HepG2 (cell line): ENCODE measurements around the gene BEST2. TPM values are rescaled to one million over a fixed set of nuclear protein-coding genes. Genes with fewer than 3 reads are reported as not detected.

Experiments used
- ATAC-seq: fragments of 200-7000 bp; cut with Tn5 transposase; 3 replicates; pipeline ENCODE4 v1.9.1; 2020; ENCODE audit warnings: mild to moderate bottlenecking, moderate library complexity
- BruUV-seq: library from RNA; stranded (reverse); fragments of 400-500 nt; replicated peaks from 2 replicates; lab custom pipeline; 2021; lab: Mats Ljungman, UMichigan
- CTCF ChIA-PET: fragments of 300-600 bp; formaldehyde crosslinking; extraction: SDS; loops from one replicate; lab custom pipeline; 2021; ENCODE audit warnings: low total read pairs, inconsistent platforms, low intra/inter-chr PET ratio; lab: Yijun Ruan, JAX
- POLR2A ChIA-PET: fragments of 350-600 bp; sonication (Branson Sonifier 250); formaldehyde crosslinking; loops from one replicate; lab custom pipeline; 2020; ENCODE audit warnings: antibody characterized with exemption, inconsistent platforms; lab: Yijun Ruan, JAX
- DNase-seq: peaks from one replicate; pipeline ENCODE4 v3.0.0-alpha.2; 2015; ENCODE audit warnings: low spot score
- FAIRE-seq: peaks from 3 replicates; lab custom pipeline; 2011; peaks lifted over from hg19 to GRCh38; lab: Jason Lieb, UNC
- H2AFZ ChIP-seq: one replicate; pipeline ENCODE4 v1.6.1; 2011; ENCODE audit warnings: low read length, inconsistent platforms
- H3K27ac ChIP-seq: fragments of 300-600 bp; 3 replicates; pipeline ENCODE4 v1.8.0; 2011; ENCODE audit warnings: mixed run types, mild to moderate bottlenecking, mixed read lengths, low read length, inconsistent platforms; ENCODE audit not compliant: insufficient read depth; ENCODE audit errors: extremely low read length
- H3K27me3 ChIP-seq, 2 experiments: fragments of 200-600 bp in 1 of 2; 2 replicates in 1 of 2; 3 replicates in 1 of 2; pipeline versions ENCODE4 v1.6.0 to v1.8.0; 2011; ENCODE audit warnings: low read length in 2 of 2, mild to moderate bottlenecking in 2 of 2, moderate library complexity in 2 of 2, inconsistent platforms in 1 of 2; ENCODE audit not compliant: insufficient read depth in 2 of 2, control insufficient read depth in 1 of 2
- H3K36me3 ChIP-seq, 2 experiments: fragments of 200-600 bp in 1 of 2; replicated peaks in 1 of 2; 2 replicates in 1 of 2; 3 replicates in 1 of 2; pipeline versions ENCODE4 v1.5.1 to v1.8.0; 2011; ENCODE audit warnings: low read length in 2 of 2, inconsistent platforms in 1 of 2; ENCODE audit not compliant: insufficient read depth in 2 of 2, control insufficient read depth in 1 of 2
- H3K4me1 ChIP-seq: 2 replicates; pipeline ENCODE4 v1.5.1; 2012; ENCODE audit warnings: low read length, inconsistent platforms; ENCODE audit not compliant: insufficient read depth
- H3K4me2 ChIP-seq: 2 replicates; pipeline ENCODE4 v1.6.0; 2011; ENCODE audit warnings: low read depth, low read length, inconsistent platforms
- H3K4me3 ChIP-seq, 3 experiments: fragments of 200-600 bp in 1 of 3; sonication (generic), shearing (Covaris generic) in 1 of 3; replicated peaks in 1 of 3; 2 replicates each; pipeline ENCODE4 v1.5.1; 2011 to 2016; ENCODE audit warnings: low read length in 3 of 3, inconsistent platforms in 2 of 3, low read depth in 2 of 3, mild to moderate bottlenecking in 2 of 3, control low read depth in 1 of 3, mixed read lengths in 1 of 3; ENCODE audit not compliant: insufficient read depth in 1 of 3
- H3K79me2 ChIP-seq: one replicate; pipeline ENCODE4 v1.6.1; 2011; ENCODE audit warnings: low read length, inconsistent platforms; ENCODE audit not compliant: insufficient read depth
- H3K9ac ChIP-seq: 2 replicates; pipeline ENCODE4 v1.6.0; 2011; ENCODE audit warnings: mild to moderate bottlenecking, low read depth, low read length, inconsistent platforms; ENCODE audit not compliant: insufficient read depth
- H3K9me3 ChIP-seq: 2 replicates; pipeline ENCODE4 v1.5.1; 2012; ENCODE audit warnings: mild to moderate bottlenecking, low read length
- H4K20me1 ChIP-seq: 2 replicates; pipeline ENCODE4 v1.6.0; 2011; ENCODE audit warnings: inconsistent platforms, mild to moderate bottlenecking, low read length, moderate library complexity; ENCODE audit not compliant: insufficient read depth
- AHR ChIP-seq: IDR thresholded peaks from 2 replicates; pipeline ENCODE4 v1.6.1; 2018; ENCODE audit warnings: missing genetic modification reagents, missing compliant biosample characterization
- CBX1 ChIP-seq: IDR thresholded peaks from one replicate; pipeline ENCODE4 v1.6.1; 2016; ENCODE audit warnings: antibody characterized with exemption, low read depth
- FOXO1 ChIP-seq: sonication (generic); formaldehyde crosslinking; IDR thresholded peaks from 2 replicates; pipeline ENCODE4 v1.4.0; 2020; ENCODE audit warnings: missing genetic modification reagents
- HMGXB4 ChIP-seq, 2 experiments: sonication (generic) in 1 of 2; formaldehyde crosslinking in 1 of 2; IDR thresholded peaks; 2 replicates each; pipeline versions ENCODE4 v1.4.0 to v1.6.1; 2018 to 2020; ENCODE audit warnings: missing genetic modification reagents in 2 of 2, borderline replicate concordance in 1 of 2, low read depth in 1 of 2, mild to moderate bottlenecking in 1 of 2, missing biosample characterization in 1 of 2
- MED1 ChIP-seq: sonication (generic); formaldehyde crosslinking; IDR thresholded peaks from 2 replicates; pipeline ENCODE4 v1.4.0; 2020; ENCODE audit warnings: missing genetic modification reagents
- NCOA5 ChIP-seq: sonication (generic); formaldehyde crosslinking; IDR thresholded peaks from 2 replicates; pipeline ENCODE4 v1.4.0; 2020; ENCODE audit warnings: missing genetic modification reagents
- ZFP36L1 ChIP-seq: sonication (generic); formaldehyde crosslinking; IDR thresholded peaks from 2 replicates; pipeline ENCODE4 v1.8.0; 2022; ENCODE audit warnings: mild to moderate bottlenecking, missing genetic modification reagents, moderate library complexity
- ZNF570 ChIP-seq: sonication (generic); formaldehyde crosslinking; IDR thresholded peaks from 2 replicates; pipeline ENCODE4 v1.4.0; 2020; ENCODE audit warnings: mild to moderate bottlenecking, missing genetic modification reagents, borderline replicate concordance
- ZNF691 ChIP-seq: sonication (generic); formaldehyde crosslinking; IDR thresholded peaks from 2 replicates; pipeline ENCODE4 v1.4.0; 2020; ENCODE audit warnings: missing genetic modification reagents, low read depth, mild to moderate bottlenecking, borderline replicate concordance
- WGBS: methylation state at CpG from one replicate; pipeline ENCODE4 v1.1.6; 2017; ENCODE audit warnings: low lambda C conversion rate; 5-methylcytosine and 5-hydroxymethylcytosine counted together
- in situ Hi-C: cut with HindIII; loops from 2 replicates; pipeline ENCODE4 v1.10.0; 2017; ENCODE audit warnings: low pct_unique_long_range_greater_than_20kb; ENCODE audit not compliant: extremely low pct_ligation_motif_present
- intact Hi-C: fragments of 100-400 bp; cut with micrococcal nuclease; formaldehyde crosslinking; loops from one replicate; pipeline ENCODE4 v1.10.0; 2022; ENCODE audit not compliant: unreplicated experiment
- polyA plus RNA-seq, 8 experiments: library from polyadenylated mRNA; depleted of rRNA in 3 of 8; stranded (reverse) in 7 of 8; unstranded in 1 of 8; fragments of >200 nt; fragmentation: Illumina TruSeq in 4 of 8; extraction: Trizol in 4 of 8; gene quantifications; 2 replicates each; pipeline versions ENCODE4 v1.2.1 to v1.2.3, GENCODE V29; 2011 to 2016; ENCODE audit warnings: low read depth in 4 of 8, missing spikeins in 1 of 8, mixed read lengths in 1 of 8; ENCODE audit not compliant: insufficient read depth in 1 of 8
- total RNA-seq, 5 experiments: library from RNA; depleted of rRNA; stranded (reverse); fragments of >200 nt; fragmentation: Illumina TruSeq; extraction: Trizol; gene quantifications; 2 replicates each; pipeline ENCODE4 v1.2.3, GENCODE V29; 2016; ENCODE audit warnings: low read depth in 1 of 5
- TF ChIP-seq, protein P1 (sequence below): sonication (generic); formaldehyde crosslinking; IDR thresholded peaks from 2 replicates; pipeline ENCODE4 v1.4.0; 2020; ENCODE audit warnings: mild to moderate bottlenecking, low read depth, missing genetic modification reagents

Gene BEST2
- total and polyA plus RNA-seq, 2 of the 13 experiments (the other 11 are each of a cell fraction or from before 2014, with no cell fraction given), result not detected

DNA sequence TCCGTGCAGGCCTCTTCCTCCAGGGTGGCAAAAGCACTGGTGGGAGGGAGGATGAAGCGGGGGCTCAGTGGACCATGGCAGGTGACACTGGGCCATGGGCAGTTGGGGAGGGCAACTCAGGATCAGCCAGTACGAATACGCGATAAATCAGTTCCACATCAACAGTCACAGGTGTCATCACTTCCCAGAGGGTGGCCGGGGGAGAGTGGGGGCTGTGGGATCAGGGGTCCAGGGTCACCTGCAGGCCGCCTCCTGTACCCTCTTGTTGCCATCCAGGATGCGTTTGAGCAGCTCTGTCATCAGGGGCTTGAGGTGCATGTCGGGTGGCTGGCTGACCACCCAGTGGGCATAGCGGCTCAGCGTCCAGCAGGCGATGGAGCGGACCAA lies 45.3 kb upstream of the BEST2 start (continued):
- TF ChIP-seq ZFP36L1 (CRISPR knock-in tag), result no peak

DNA sequence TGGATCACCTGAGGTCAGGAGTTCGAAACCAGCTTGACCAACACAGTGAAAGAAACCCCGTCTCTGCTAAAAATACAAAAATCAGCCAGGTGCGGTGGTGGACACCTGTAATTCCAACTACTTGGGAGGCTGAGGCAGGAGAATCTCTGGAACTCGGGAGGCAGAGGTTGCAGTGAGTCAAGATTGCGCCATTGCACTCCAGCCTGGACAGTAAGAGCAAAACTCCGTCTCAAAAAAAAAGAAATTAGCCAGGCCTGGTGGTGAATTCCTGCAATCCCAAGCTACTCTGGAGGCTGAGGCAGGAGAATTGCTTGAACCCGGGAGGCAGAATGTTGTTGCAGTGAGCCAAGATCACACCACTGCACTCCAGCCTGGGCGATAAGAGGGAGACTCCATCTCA lies 43.0 kb upstream of the BEST2 start:
- POLR2A ChIA-PET, result no interaction called here

More for the DNA sequence above, 43.0 kb upstream of the BEST2 start:
- FAIRE-seq (no peak), ATAC-seq (no peak), DNase-seq (no peak)
- no peak overlapping the region for H2AFZ ChIP-seq
- TF ChIP-seq CBX1, result no peak
- TF ChIP-seq, protein P1, sequence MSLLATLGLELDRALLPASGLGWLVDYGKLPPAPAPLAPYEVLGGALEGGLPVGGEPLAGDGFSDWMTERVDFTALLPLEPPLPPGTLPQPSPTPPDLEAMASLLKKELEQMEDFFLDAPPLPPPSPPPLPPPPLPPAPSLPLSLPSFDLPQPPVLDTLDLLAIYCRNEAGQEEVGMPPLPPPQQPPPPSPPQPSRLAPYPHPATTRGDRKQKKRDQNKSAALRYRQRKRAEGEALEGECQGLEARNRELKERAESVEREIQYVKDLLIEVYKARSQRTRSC, result no peak
- no peak for TF ChIP-seq ZNF691
- TF ChIP-seq HMGXB4 (CRISPR knock-in tag; IDR thresholded peaks at IDR 0.05; ENCODE audit: borderline replicate concordance in 1 of 2, low read depth in 1 of 2), result no peak
- no peak for TF ChIP-seq NCOA5 (CRISPR knock-in tag)
- no peak for TF ChIP-seq FOXO1 (CRISPR knock-in tag)
- TF ChIP-seq MED1 (CRISPR knock-in tag), result no peak
- no peak for TF ChIP-seq ZNF570 (CRISPR knock-in tag)
- no peak for TF ChIP-seq AHR (CRISPR knock-in tag)
- no peaks in the 10 kb centered on the region for H3K4me1 ChIP-seq
- BruUV-seq, result no TSS peak
- no peak overlapping the region for H3K4me2 ChIP-seq
- H3K27ac ChIP-seq, result no peak overlapping the region
- no peaks in the 10 kb centered on the region for H3K9me3 ChIP-seq
- no peak overlapping the region for H3K9ac ChIP-seq
- no peaks in the 10 kb centered on the region for H3K27me3 ChIP-seq
- intact Hi-C loops, result no loop called here
- H4K20me1 ChIP-seq, result no peaks in the 10 kb centered on the region
- no peaks in the 10 kb centered on the region for H3K79me2 ChIP-seq
- H3K36me3 ChIP-seq, result peaks cover 31 to 69% of the 10 kb centered on the region in 2 experiments
- H3K4me3 ChIP-seq, result no peak overlapping the region
- in situ Hi-C loops, result no loop called here
- 97% methylated on average over 8 of the region's 8 CpGs for WGBS
- CTCF ChIA-PET, result no interaction called here
